Occipital lobe (tissue), 2 donors: ENCODE results near the gene CCDC39. TPM values are rescaled to one million over a fixed set of nuclear protein-coding genes. Genes with fewer than 3 reads are reported as not detected.

Experiments used
- small RNA-seq: library from RNA; depleted of rRNA; stranded (forward); fragments of <200 nt; gene quantifications from one replicate; pipeline ENCODE3, GENCODE V24; 2014
- total RNA-seq: library from RNA; depleted of rRNA; stranded (reverse); fragments of >200 nt; gene quantifications from one replicate; pipeline ENCODE4 v1.2.3, GENCODE V29; 2014

The CCDC39 gene
- total RNA-seq, 1 donor from 2014 or later = 0.62 TPM

Small RNAs within 50 kb of the gene (small RNA-seq; reads per million reads assigned to genes)
- gene AC068298.1 = not detected
- not detected for gene RNU6-486P

Other genes starting within 250 kb of the CCDC39 start
- gene TTC14, start 77.3 kb downstream of the CCDC39 start, total RNA-seq = 92.3 TPM
- 256 TPM for gene FXR1, start 233.2 kb upstream of the CCDC39 start, total RNA-seq